Measurements from ENCODE around the gene SMC2. TPM values are rescaled to one million over a fixed set of nuclear protein-coding genes. Genes with fewer than 3 reads are reported as not detected.

The SMC2 gene
- total RNA-seq (2014; rRNA removed; shearing (Covaris generic)): 21.5 and 25.6 TPM in 2 replicates
- polyA plus RNA-seq (2015; cell fraction: cytosol; rRNA removed): 12.8 and 17.4 TPM in 2 replicates
- polyA plus RNA-seq (2015; cell fraction: nucleus; rRNA removed): 18.4 and 20.4 TPM in 2 replicates

DNA sequence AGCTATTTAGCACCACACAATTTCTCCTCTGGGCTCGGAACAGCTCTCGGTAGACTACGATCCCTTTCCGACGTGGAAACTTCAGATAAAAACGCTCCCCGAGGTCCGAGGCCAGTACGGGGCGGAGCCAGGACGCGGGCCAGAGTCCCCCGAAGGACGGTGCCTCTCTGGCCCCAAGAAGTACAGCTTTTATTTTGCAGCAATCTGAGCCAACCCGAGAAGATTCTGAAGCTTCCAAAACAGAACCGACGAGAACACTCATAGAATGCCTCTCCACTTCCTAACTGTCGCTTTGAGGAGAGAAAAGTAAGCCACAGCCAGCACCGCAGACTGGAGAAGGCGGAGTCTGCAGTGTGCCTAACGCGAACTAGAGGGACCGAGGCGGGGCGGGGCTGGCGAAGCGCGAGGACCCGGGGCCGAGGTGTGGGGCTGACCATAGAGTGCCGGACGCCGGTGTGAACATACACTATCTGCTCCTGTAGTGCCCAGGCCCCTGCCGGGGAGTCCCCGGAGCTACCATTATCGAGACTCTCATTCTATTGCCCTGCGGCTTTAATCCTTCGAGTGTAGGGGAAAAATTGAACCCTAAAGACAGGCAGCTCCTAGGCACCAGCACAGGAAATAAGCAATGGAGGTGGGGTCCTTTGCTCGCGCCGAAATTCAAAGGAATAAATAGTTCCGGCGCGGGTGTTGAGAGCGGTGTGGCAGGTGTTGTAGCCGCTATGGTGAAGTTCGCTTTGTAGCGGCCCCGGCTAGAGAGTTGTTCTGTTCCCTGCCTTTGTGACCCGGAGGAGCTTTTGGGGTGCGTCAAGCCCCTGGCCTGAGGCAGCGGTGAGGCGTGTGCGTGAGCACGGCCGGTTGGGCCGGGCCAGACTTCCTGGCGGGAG is at the start of gene SMC2:
Gene SMC2 (plus strand): TSS at position 663 of the 887 bp plus-strand sequence. CDS start 1,076 bp downstream, outside the sequence.
- in situ Hi-C loops (cut with HindIII; ENCODE audit: low pct_unique_long_range_greater_than_20kb, low sequenced_read_pairs): no loop called here
- peak; percentile 91 for DNase-seq (ENCODE audit: low read depth, low spot score)

DNA sequence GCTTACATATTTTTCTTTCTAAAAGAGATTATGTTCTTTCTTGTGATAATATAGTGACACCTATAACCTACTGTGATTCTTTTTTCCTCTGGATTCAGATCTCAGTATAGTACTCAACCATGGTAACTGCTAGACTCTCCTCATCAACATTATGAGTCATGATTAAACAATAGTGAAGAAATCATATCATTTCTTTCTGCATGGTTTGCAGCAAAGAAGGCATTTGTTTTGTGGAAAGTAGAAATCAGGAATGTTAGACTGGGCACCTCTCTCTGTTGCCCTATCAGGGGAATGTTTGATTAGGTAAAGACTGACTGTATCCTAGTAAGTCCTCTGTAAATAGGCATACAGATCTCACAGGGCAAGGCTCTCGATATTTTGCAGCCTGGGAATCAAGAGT is 25.6 kb upstream of the SMC2 start:
- in situ Hi-C loops (cut with HindIII; ENCODE audit: low pct_unique_long_range_greater_than_20kb, low sequenced_read_pairs): no loop called here
- DNase-seq (ENCODE audit: low read depth, low spot score): no peak

DNA sequence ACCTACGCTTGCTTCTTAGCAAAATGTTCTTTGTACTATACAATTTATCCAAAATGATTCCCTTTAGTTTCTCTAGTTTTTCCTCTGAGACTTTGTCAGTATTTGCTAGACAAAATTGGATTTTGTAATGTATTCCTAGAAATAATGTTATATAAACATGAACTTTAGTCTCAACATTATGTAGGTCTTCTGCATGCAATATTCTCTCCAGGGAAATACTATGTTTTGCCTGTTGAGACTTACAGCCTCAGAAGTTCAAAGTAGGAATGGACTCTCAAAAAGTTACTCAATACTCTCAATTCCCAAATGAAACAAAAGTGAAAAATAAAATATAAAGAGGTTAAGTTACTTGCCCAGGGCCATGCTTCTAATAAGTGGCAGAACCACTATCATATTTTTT is 24.8 kb upstream of the SMC2 start:
- in situ Hi-C loops (cut with HindIII; ENCODE audit: low pct_unique_long_range_greater_than_20kb, low sequenced_read_pairs): no loop called here
- DNase-seq (ENCODE audit: low read depth, low spot score): no peak

GRCh38 chr9:104071589-104071988 is 22.5 kb upstream of the SMC2 start:
- DNase-seq (ENCODE audit: low read depth, low spot score): no peak
- in situ Hi-C loops (cut with HindIII; ENCODE audit: low pct_unique_long_range_greater_than_20kb, low sequenced_read_pairs): no loop called here

DNA sequence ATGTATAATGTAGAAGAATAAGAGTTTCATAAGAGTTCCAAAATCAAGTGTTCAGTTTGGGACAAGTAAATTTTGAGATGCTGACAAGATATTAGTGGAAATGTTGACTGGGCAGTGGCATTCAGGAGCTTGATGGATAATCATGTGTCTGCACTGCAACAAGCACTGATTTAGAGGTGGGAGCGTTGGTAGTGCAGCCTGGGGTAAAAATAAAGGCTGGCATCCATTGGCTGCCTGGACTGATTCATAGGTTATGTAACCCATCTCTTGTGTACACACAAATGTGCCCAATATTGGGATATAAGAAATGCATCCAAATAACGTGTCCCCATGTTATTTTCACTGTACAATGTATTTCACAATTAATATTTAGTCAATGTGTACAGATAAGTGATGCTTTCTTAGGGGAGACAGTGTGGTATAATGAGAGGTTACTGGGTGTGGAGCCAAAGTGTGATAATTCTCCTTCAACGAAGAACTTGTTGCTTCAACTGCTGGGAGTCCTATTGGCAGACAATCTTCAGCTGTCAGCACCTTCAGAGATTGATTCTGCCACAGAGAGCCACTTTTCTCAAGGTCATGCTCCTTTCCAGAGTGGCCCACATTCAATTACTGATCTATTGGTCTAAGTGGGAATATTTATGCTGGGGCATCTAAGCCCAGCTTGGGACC is 20.9 kb upstream of the SMC2 start:
- no peak for DNase-seq (ENCODE audit: low read depth, low spot score)
- in situ Hi-C loops (cut with HindIII; ENCODE audit: low pct_unique_long_range_greater_than_20kb, low sequenced_read_pairs): no loop called here

DNA sequence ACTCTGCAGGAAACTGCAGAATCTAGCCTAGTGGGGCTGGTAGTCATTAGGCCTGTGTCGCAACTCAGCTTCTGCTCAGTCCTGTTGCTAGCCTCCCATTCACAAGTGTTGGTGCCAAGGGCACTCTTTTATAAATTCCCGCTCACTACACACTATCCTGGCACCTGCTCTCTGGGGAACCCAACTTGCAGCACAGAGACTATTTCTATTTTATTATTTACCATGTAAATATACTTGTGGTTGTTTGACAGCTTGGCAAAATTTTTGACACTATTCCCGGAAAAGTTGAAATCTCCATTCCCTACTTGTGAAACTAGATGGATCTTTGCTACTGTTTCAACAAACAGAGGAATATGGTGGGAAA is 20.4 kb upstream of the SMC2 start:
- no peak for DNase-seq (ENCODE audit: low read depth, low spot score)
- in situ Hi-C loops (cut with HindIII; ENCODE audit: low pct_unique_long_range_greater_than_20kb, low sequenced_read_pairs): no loop called here

DNA sequence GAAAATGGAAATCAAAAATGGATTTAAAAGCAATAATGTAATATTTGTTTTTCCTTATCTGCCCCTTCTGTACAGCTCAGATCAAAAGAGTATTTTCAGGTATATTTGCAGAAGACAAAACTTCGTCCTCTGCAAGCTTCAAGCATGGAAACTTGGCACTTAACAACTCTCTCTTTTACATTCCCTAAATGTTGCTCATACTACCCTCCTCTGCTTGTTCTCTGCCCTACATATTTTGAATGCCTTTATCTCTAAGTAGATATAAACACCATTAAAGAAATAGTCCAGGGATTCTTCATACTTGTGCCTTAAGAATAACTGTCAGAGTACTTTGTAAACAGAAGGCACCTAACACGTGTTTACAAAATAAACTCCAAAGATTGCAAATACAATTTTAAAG is 19.2 kb upstream of the SMC2 start:
- no peak for DNase-seq (ENCODE audit: low read depth, low spot score)
- in situ Hi-C loops (cut with HindIII; ENCODE audit: low pct_unique_long_range_greater_than_20kb, low sequenced_read_pairs): no loop called here

DNA sequence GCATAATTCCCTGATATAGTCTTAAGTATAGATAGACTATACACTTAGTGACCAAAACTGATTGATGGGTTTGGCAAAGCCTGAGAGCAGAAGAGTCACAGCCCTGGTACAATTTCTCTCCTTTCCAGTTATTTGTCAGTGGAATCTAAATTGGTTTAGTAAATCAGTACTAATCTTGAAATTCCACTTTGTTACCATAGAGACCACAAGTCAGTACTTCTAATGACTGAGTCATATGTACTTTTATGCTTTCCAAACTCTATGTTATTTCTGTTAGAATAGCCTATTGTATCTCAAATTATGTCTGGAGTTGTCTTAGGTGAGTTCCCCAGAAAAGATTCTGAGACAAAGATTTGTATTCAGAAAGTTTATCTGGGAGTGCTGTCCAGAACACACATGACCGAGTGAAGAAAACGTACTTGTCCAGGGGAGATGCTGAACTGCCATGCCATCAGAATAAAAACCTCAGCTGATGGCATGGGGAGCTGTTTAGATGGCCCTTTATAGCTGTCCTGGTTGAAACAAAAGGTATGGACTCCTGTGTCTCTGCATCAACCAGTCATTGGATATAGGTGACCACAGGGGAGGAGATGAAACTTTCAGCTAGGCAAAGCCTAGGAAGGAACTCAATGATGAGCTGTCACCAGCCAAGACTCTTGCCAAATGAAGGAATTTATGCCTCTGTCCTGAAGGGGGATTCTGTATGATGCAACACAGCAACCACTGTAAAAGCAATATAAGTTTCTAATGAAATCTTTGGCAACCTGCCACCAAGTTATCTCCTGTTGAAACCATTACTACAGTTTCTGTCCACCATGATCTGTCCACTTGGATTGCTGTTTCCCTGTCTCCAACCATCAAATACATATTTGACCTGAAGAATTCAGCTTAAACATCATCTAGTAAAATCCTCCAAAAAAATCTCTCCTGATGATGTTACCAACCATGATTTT is 18.0 kb upstream of the SMC2 start:
- no peak for DNase-seq (ENCODE audit: low read depth, low spot score)
- in situ Hi-C loops (cut with HindIII; ENCODE audit: low pct_unique_long_range_greater_than_20kb, low sequenced_read_pairs): no loop called here

DNA sequence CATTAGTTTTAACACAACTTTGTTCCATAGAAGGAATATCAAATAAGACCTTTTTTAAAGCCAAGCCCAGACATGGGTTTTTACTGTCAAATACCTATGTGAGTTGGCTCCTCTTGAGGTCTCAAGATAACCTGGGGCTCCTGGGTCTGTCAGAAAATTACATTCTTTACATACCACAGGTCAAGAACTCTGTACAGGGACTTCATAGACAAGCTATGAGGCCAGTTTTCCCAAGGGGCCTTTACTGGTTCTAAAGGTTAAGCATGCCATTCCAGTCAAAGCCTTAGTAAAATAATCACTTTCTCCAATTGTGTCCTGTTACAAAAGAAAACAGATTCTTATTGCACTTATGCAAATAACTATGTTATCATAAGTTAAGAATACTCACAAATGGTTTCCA is 15.5 kb upstream of the SMC2 start:
- in situ Hi-C loops (cut with HindIII; ENCODE audit: low pct_unique_long_range_greater_than_20kb, low sequenced_read_pairs): no loop called here
- no peak for DNase-seq (ENCODE audit: low read depth, low spot score)

- DNase-seq (ENCODE audit: low read depth, low spot score): no peak
- in situ Hi-C loops (cut with HindIII; ENCODE audit: low pct_unique_long_range_greater_than_20kb, low sequenced_read_pairs): no loop called here
These were observed 13.1 kb upstream of the SMC2 start for GRCh38 chr9:104080983-104081382.

GRCh38 chr9:104082168-104082567 is 11.9 kb upstream of the SMC2 start:
- in situ Hi-C loops (cut with HindIII; ENCODE audit: low pct_unique_long_range_greater_than_20kb, low sequenced_read_pairs): no loop called here
- no peak for DNase-seq (ENCODE audit: low read depth, low spot score)

- in situ Hi-C loops (cut with HindIII; ENCODE audit: low pct_unique_long_range_greater_than_20kb, low sequenced_read_pairs): no loop called here
- DNase-seq (ENCODE audit: low read depth, low spot score): no peak
These were observed 8.6 kb upstream of the SMC2 start for GRCh38 chr9:104085525-104085924.

DNA sequence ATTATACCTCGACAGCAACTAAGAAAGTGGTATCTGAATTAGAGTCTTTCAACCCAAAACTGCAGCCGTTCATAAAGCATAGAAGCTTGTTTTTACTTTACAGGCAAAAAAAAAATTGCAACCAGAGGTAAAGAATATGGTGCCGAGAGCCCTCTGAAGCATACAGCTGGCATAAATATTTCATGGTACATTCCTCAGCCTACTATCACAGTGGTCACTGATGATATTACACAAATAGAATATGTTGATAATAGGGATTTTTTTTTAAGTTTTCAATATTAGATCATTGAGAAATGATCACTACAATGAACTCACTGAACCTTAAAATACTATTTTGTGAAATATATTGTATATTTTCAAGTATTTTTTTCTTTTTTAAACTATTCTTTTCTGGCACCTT is 6.2 kb upstream of the SMC2 start:
- in situ Hi-C loops (cut with HindIII; ENCODE audit: low pct_unique_long_range_greater_than_20kb, low sequenced_read_pairs): no loop called here

GRCh38 chr9:104088416-104088815 is 5.7 kb upstream of the SMC2 start:
- in situ Hi-C loops (cut with HindIII; ENCODE audit: low pct_unique_long_range_greater_than_20kb, low sequenced_read_pairs): no loop called here
- no peak for DNase-seq (ENCODE audit: low read depth, low spot score)

More for the DNA sequence above, 6.2 kb upstream of the SMC2 start:
- no peak for DNase-seq (ENCODE audit: low read depth, low spot score)

DNA sequence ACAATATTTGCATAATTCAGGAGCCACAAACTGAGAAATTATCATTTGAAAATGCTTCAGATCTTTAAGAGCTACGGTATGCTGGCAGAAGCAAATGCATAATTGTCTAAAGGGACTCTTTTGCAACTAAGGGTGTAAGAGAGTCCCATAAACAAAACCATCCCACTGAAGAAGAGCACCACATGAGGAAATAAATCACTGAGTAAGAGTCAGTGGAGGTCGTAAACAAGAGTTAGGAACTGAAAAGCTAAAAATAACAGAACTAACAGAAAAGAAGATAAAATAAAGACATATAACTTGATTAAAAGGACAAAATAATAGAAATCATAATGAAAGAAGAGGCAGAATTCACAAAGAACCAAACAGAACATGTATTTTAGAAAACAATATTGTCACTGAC is 3.5 kb upstream of the SMC2 start:
- no peak for DNase-seq (ENCODE audit: low read depth, low spot score)
- in situ Hi-C loops (cut with HindIII; ENCODE audit: low pct_unique_long_range_greater_than_20kb, low sequenced_read_pairs): no loop called here

- in situ Hi-C loops (cut with HindIII; ENCODE audit: low pct_unique_long_range_greater_than_20kb, low sequenced_read_pairs): no loop called here
- no peak for DNase-seq (ENCODE audit: low read depth, low spot score)
These were observed 3.0 kb upstream of the SMC2 start for GRCh38 chr9:104091116-104091515.

DNA sequence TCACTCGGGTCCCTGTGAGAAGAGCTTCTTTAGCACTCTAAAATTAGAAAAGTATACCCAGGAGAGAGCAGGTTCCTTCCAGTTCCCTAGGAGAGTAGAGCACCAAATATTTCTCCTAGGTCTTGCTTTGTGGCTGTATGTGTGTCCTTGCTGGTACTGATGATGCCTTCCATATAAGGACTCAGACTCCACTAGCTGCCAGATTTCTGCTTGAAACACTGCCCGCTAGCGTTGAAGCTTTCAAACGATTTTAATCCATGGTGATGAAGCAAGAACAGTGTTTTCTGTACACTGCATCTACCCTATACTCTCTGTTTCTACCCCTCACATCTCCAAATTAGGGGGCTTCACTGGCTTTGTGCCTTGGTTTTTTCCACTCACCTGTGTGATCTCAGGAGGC is 2.4 kb upstream of the SMC2 start:
- DNase-seq (ENCODE audit: low read depth, low spot score): peak; percentile 77
- in situ Hi-C loops (cut with HindIII; ENCODE audit: low pct_unique_long_range_greater_than_20kb, low sequenced_read_pairs): no loop called here

GRCh38 chr9:104092192-104092591 is 1.9 kb upstream of the SMC2 start:
- no peak for DNase-seq (ENCODE audit: low read depth, low spot score)
- in situ Hi-C loops (cut with HindIII; ENCODE audit: low pct_unique_long_range_greater_than_20kb, low sequenced_read_pairs): no loop called here
